K562 (cell line): ENCODE results near the gene LPIN2. TPM values are rescaled to one million over a fixed set of nuclear protein-coding genes. Genes with fewer than 3 reads are reported as not detected.

Experiments used
- FOXA1 ChIP-seq: fragments of 450-650 bp; IDR thresholded peaks from 2 replicates; pipeline ENCODE4 v1.6.1; 2016; ENCODE audit warnings: mild to moderate bottlenecking, borderline replicate concordance
- polyA plus RNA-seq, 8 experiments: library from polyadenylated mRNA; depleted of rRNA in 4 of 8; stranded (reverse) in 5 of 8; unstranded in 3 of 8; fragments of >200 nt; fragmentation: Nextera tagmentation in 2 of 8; fragmentation: Illumina TruSeq in 1 of 8; extraction: Ambion mirVana in 2 of 8; extraction: Trizol in 1 of 8; gene quantifications; 2 replicates each; pipeline versions ENCODE4 v1.2.1 to v1.2.3, GENCODE V29; 2011 to 2014; ENCODE audit warnings: inconsistent platforms in 1 of 8, missing spikeins in 1 of 8
- total RNA-seq, 7 experiments: library from RNA; depleted of rRNA in 6 of 7; stranded (reverse); fragments of >200 nt in 6 of 7; fragmentation: Illumina TruSeq in 2 of 7; extraction: Trizol in 2 of 7; gene quantifications; 2 replicates each; pipeline versions ENCODE4 v1.2.1 to v1.2.3, GENCODE V29; 2011 to 2021; ENCODE audit warnings: low replicate concordance in 1 of 7
- TF ChIP-seq, protein P1 (sequence below), 2 experiments: fragments of 450-650 bp in 1 of 2; sonication (generic) in 1 of 2; formaldehyde crosslinking in 1 of 2; IDR thresholded peaks; 2 replicates each; pipeline versions ENCODE4 v1.7.1 to v1.9.0; 2016 to 2022; ENCODE audit warnings: inconsistent platforms in 1 of 2, mild to moderate bottlenecking in 1 of 2, missing genetic modification reagents in 1 of 2
- TF ChIP-seq, protein P2 (sequence below): fragments of 450-650 bp; IDR thresholded peaks from 2 replicates; pipeline ENCODE4 v1.6.1; 2016; ENCODE audit warnings: mild to moderate bottlenecking, moderate library complexity

LPIN2 gene
- total and polyA plus RNA-seq, 9 of the 15 experiments (the other 6 are each of a cell fraction or from before 2014, with no cell fraction given), result 5.2 to 34.8 (median 24.6) TPM

DNA sequence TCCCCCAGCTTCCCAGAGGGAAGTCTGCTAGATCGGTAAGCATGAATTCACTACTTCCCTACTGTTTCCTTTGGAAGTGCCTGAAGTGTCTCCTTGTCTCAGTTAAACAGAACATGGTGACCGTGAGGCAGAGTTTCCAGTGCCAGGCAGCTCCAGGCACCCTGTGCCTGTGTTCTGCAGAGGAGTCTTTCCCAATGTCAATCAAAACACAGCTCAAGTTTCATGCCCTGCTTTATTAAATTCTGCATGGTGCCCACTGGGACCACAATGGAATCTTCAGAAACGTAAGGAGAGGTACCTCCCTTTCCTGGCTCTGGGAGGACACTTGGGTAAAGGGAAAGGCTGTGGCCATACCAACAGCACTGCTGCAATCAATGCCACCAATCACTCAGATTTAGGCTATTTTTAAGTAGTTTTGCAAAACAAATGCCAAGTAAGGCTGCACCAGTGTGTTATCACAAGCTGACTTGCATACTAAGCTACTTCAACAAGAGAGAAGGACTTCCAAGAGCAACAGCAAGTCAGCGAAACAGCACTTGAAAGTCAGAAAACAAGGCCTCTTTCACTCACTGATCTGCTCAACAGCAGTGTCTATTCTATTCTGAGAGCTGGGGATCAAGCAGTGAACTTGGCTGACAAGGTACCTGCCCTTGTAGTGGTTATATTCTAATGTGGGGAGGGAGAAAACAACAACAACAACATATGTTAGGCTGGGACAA is 14.9 kb downstream of the LPIN2 start (continued):
- TF ChIP-seq, protein P1, sequence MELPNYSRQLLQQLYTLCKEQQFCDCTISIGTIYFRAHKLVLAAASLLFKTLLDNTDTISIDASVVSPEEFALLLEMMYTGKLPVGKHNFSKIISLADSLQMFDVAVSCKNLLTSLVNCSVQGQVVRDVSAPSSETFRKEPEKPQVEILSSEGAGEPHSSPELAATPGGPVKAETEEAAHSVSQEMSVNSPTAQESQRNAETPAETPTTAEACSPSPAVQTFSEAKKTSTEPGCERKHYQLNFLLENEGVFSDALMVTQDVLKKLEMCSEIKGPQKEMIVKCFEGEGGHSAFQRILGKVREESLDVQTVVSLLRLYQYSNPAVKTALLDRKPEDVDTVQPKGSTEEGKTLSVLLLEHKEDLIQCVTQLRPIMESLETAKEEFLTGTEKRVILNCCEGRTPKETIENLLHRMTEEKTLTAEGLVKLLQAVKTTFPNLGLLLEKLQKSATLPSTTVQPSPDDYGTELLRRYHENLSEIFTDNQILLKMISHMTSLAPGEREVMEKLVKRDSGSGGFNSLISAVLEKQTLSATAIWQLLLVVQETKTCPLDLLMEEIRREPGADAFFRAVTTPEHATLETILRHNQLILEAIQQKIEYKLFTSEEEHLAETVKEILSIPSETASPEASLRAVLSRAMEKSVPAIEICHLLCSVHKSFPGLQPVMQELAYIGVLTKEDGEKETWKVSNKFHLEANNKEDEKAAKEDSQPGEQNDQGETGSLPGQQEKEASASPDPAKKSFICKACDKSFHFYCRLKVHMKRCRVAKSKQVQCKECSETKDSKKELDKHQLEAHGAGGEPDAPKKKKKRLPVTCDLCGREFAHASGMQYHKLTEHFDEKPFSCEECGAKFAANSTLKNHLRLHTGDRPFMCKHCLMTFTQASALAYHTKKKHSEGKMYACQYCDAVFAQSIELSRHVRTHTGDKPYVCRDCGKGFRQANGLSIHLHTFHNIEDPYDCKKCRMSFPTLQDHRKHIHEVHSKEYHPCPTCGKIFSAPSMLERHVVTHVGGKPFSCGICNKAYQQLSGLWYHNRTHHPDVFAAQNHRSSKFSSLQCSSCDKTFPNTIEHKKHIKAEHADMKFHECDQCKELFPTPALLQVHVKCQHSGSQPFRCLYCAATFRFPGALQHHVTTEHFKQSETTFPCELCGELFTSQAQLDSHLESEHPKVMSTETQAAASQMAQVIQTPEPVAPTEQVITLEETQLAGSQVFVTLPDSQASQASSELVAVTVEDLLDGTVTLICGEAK (IDR thresholded peaks at IDR 0.05), result no peak
- TF ChIP-seq, protein P1 (CRISPR knock-in tag; IDR thresholded peaks at IDR 0.05), result no peak
- TF ChIP-seq, protein P2, sequence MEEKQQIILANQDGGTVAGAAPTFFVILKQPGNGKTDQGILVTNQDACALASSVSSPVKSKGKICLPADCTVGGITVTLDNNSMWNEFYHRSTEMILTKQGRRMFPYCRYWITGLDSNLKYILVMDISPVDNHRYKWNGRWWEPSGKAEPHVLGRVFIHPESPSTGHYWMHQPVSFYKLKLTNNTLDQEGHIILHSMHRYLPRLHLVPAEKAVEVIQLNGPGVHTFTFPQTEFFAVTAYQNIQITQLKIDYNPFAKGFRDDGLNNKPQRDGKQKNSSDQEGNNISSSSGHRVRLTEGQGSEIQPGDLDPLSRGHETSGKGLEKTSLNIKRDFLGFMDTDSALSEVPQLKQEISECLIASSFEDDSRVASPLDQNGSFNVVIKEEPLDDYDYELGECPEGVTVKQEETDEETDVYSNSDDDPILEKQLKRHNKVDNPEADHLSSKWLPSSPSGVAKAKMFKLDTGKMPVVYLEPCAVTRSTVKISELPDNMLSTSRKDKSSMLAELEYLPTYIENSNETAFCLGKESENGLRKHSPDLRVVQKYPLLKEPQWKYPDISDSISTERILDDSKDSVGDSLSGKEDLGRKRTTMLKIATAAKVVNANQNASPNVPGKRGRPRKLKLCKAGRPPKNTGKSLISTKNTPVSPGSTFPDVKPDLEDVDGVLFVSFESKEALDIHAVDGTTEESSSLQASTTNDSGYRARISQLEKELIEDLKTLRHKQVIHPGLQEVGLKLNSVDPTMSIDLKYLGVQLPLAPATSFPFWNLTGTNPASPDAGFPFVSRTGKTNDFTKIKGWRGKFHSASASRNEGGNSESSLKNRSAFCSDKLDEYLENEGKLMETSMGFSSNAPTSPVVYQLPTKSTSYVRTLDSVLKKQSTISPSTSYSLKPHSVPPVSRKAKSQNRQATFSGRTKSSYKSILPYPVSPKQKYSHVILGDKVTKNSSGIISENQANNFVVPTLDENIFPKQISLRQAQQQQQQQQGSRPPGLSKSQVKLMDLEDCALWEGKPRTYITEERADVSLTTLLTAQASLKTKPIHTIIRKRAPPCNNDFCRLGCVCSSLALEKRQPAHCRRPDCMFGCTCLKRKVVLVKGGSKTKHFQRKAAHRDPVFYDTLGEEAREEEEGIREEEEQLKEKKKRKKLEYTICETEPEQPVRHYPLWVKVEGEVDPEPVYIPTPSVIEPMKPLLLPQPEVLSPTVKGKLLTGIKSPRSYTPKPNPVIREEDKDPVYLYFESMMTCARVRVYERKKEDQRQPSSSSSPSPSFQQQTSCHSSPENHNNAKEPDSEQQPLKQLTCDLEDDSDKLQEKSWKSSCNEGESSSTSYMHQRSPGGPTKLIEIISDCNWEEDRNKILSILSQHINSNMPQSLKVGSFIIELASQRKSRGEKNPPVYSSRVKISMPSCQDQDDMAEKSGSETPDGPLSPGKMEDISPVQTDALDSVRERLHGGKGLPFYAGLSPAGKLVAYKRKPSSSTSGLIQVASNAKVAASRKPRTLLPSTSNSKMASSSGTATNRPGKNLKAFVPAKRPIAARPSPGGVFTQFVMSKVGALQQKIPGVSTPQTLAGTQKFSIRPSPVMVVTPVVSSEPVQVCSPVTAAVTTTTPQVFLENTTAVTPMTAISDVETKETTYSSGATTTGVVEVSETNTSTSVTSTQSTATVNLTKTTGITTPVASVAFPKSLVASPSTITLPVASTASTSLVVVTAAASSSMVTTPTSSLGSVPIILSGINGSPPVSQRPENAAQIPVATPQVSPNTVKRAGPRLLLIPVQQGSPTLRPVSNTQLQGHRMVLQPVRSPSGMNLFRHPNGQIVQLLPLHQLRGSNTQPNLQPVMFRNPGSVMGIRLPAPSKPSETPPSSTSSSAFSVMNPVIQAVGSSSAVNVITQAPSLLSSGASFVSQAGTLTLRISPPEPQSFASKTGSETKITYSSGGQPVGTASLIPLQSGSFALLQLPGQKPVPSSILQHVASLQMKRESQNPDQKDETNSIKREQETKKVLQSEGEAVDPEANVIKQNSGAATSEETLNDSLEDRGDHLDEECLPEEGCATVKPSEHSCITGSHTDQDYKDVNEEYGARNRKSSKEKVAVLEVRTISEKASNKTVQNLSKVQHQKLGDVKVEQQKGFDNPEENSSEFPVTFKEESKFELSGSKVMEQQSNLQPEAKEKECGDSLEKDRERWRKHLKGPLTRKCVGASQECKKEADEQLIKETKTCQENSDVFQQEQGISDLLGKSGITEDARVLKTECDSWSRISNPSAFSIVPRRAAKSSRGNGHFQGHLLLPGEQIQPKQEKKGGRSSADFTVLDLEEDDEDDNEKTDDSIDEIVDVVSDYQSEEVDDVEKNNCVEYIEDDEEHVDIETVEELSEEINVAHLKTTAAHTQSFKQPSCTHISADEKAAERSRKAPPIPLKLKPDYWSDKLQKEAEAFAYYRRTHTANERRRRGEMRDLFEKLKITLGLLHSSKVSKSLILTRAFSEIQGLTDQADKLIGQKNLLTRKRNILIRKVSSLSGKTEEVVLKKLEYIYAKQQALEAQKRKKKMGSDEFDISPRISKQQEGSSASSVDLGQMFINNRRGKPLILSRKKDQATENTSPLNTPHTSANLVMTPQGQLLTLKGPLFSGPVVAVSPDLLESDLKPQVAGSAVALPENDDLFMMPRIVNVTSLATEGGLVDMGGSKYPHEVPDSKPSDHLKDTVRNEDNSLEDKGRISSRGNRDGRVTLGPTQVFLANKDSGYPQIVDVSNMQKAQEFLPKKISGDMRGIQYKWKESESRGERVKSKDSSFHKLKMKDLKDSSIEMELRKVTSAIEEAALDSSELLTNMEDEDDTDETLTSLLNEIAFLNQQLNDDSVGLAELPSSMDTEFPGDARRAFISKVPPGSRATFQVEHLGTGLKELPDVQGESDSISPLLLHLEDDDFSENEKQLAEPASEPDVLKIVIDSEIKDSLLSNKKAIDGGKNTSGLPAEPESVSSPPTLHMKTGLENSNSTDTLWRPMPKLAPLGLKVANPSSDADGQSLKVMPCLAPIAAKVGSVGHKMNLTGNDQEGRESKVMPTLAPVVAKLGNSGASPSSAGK, result no peak
- no peak for TF ChIP-seq FOXA1
